Measurements from ENCODE around the gene NRG2.

- TF ChIP-seq CTCF (IDR thresholded peaks at IDR 0.05; ENCODE audit: low read depth, low read length), result no peak
- TF ChIP-seq POLR2A (IDR thresholded peaks at IDR 0.05; ENCODE audit: extremely low read depth, insufficient read length), result no peak
- TF ChIP-seq MAX (IDR thresholded peaks at IDR 0.05; ENCODE audit: low read depth, low read length), result no peak
Observed at GRCh38 chr5:139910901-139911300, 132.2 kb downstream of the NRG2 start.

Data from NB4 (cell line).